Breast epithelium (tissue), 4 donors: ENCODE measurements around the gene ZMAT5. TPM values are rescaled to one million over a fixed set of nuclear protein-coding genes. Genes with fewer than 3 reads are reported as not detected.
A peak's percentile ranks its signal among the peaks of the same experiment; 100 is the strongest.

Experiments
- DNase-seq, 2 donors: peaks; one replicate each; pipeline ENCODE4 v3.0.0-alpha.2; 2019; ENCODE audit warnings: low spot score in 2 of 2
- H3K27ac ChIP-seq, 2 donors: fragments of 200-600 bp; sonication (generic) in 1 of 2; one replicate each; pipeline ENCODE4 v1.5.1; 2016 to 2019; ENCODE audit warnings: mild to moderate bottlenecking in 1 of 2
- H3K27me3 ChIP-seq, 2 donors: fragments of 200-600 bp; sonication (generic) in 1 of 2; one replicate each; pipeline versions ENCODE4 v1.5.1 to v1.6.0; 2017 to 2019; ENCODE audit warnings: control low read depth in 1 of 2, mild to moderate bottlenecking in 1 of 2
- H3K36me3 ChIP-seq: fragments of 200-600 bp; one replicate; pipeline ENCODE4 v1.5.1; 2019
- H3K4me1 ChIP-seq, 2 donors: fragments of 200-600 bp; sonication (generic); one replicate each; pipeline ENCODE4 v1.5.1; 2016 to 2019; ENCODE audit warnings: control low read depth in 1 of 2
- H3K4me3 ChIP-seq, 3 donors: fragments of 200-600 bp; sonication (generic); 1 replicate in 2 of 3; 2 replicates in 1 of 3; pipeline ENCODE4 v1.5.1; 2016 to 2019; ENCODE audit warnings: mild to moderate bottlenecking in 3 of 3, moderate library complexity in 2 of 3
- H3K9me3 ChIP-seq, 2 donors: fragments of 200-600 bp; sonication (generic) in 1 of 2; one replicate each; pipeline ENCODE4 v1.5.1; 2016 to 2019; ENCODE audit warnings: control low read depth in 1 of 2
- POLR2A ChIP-seq: fragments of 450-650 bp; IDR thresholded peaks from one replicate; pipeline ENCODE4 v1.6.1; 2016; ENCODE audit warnings: antibody characterized with exemption, mild to moderate bottlenecking, moderate library complexity
- POLR2AphosphoS5 ChIP-seq, 3 donors: sonication (generic); formaldehyde crosslinking; IDR thresholded peaks; one replicate each; pipeline ENCODE4 v1.6.1; 2017; ENCODE audit warnings: antibody characterized with exemption in 3 of 3
- intact Hi-C: fragments of 100-400 bp; cut with DNase I; formaldehyde crosslinking; loops from one replicate; pipeline ENCODE4 v1.15.1; 2023; ENCODE audit warnings: low total_unique reads
- total RNA-seq, 3 donors: library from RNA; depleted of rRNA; stranded (reverse); fragments of >200 nt; gene quantifications; one replicate each; pipeline ENCODE4 v1.1.0, GENCODE V29; 2016
- TF ChIP-seq, protein P1 (sequence below), 3 donors: fragments of 450-650 bp; IDR thresholded peaks; one replicate each; pipeline ENCODE4 v1.5.1; 2016 to 2017; ENCODE audit warnings: antibody characterized with exemption in 3 of 3, mild to moderate bottlenecking in 3 of 3, moderate library complexity in 3 of 3

Gene ZMAT5
- total RNA-seq, 3 donors from 2014 or later: 22.5 to 26.2 (median 23.0) TPM

DNA sequence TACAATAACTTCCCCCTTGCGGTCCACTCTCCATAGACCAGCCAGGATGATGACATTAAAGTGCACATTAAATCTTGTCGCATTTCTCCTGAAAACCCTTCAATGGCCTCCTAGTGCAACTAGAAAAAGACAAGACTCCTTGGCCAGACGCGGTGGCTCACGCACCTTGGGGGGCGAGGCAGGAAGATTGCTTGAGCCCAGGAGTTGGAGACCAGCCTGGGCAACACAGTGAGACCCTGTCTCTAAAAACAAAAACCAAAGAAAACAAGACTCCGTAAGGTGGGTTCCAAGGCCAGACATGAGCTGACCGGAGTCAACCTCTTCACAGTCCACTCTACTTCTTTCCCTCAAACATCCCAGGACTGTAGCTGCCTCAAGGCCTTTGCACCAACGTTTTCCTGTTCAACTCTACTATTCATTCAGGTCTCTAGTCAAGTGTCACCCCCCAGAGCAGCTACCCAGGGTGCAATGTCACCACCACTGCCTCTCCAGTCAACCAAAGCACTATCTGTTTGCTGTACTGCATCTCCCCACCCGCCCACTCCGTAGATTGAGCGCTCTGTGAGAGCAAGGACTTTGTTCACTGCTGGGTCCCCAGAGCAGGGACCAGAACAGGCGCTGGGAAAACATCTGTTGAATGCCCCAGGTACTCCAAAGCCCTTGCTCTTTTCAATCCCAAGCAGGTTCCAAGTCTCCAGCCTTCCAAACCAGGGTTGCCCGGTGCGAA is 739 bp downstream of the ZMAT5 start:
- TF ChIP-seq, protein P1, sequence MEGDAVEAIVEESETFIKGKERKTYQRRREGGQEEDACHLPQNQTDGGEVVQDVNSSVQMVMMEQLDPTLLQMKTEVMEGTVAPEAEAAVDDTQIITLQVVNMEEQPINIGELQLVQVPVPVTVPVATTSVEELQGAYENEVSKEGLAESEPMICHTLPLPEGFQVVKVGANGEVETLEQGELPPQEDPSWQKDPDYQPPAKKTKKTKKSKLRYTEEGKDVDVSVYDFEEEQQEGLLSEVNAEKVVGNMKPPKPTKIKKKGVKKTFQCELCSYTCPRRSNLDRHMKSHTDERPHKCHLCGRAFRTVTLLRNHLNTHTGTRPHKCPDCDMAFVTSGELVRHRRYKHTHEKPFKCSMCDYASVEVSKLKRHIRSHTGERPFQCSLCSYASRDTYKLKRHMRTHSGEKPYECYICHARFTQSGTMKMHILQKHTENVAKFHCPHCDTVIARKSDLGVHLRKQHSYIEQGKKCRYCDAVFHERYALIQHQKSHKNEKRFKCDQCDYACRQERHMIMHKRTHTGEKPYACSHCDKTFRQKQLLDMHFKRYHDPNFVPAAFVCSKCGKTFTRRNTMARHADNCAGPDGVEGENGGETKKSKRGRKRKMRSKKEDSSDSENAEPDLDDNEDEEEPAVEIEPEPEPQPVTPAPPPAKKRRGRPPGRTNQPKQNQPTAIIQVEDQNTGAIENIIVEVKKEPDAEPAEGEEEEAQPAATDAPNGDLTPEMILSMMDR (IDR thresholded peaks at IDR 0.05): no peak
- TF ChIP-seq POLR2A (no peak), POLR2AphosphoS5 (IDR thresholded peaks at IDR 0.05) (no peak)
- DNase-seq: no peak
- peak overlapping the region; percentile 91 to 98 (median 91) for H3K4me3 ChIP-seq
- no peaks in the 10 kb centered on the region for H3K9me3 ChIP-seq
- H3K27ac ChIP-seq: peak overlapping the region; percentile 92
- no peaks in the 10 kb centered on the region for H3K36me3 ChIP-seq
- H3K4me1 ChIP-seq: peaks cover 8 to 10% of the 10 kb centered on the region in 2 donors
- no peaks in the 10 kb centered on the region for H3K27me3 ChIP-seq
- intact Hi-C loops: loop anchor here (10.0 kb wide), 1 partner anchor 451 kb away; the partner anchor contains the start of gene RASL10A

DNA sequence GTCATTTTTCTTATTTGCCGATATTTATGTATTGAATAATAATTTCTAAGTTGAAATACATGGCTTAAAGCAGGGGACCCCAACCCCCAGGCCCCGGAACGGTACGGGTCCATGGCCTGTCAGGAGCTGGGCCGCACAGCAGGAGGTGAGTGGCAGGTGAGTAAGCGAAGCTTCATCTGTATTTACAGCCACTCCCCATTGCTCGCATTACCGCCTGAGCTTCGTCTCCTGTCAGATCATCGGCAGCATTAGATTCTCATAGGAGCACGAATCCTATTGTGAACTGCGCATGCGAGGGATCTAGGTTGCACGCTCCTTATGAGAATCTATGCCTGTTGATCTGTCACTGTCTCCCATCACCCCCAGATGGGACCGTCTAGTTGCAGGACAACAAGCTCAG is 4.5 kb downstream of the ZMAT5 start:
- Histone ChIP-seq H3K4me1 (peaks cover 0 to 5% of the 10 kb centered on the region in 2 donors), H3K27me3 (no peaks in the 10 kb centered on the region), H3K4me3 (no peak overlapping the region), H3K36me3 (no peaks in the 10 kb centered on the region), H3K27ac (no peak overlapping the region), H3K9me3 (no peaks in the 10 kb centered on the region)
- TF ChIP-seq POLR2AphosphoS5 (IDR thresholded peaks at IDR 0.05) (no peak), POLR2A (no peak)
- TF ChIP-seq, protein P1 (IDR thresholded peaks at IDR 0.05): no peak
- no peak for DNase-seq
- intact Hi-C loops: loop anchor here (10.0 kb wide), 1 partner anchor 447 kb away; the partner anchor contains the start of gene RASL10A

DNA sequence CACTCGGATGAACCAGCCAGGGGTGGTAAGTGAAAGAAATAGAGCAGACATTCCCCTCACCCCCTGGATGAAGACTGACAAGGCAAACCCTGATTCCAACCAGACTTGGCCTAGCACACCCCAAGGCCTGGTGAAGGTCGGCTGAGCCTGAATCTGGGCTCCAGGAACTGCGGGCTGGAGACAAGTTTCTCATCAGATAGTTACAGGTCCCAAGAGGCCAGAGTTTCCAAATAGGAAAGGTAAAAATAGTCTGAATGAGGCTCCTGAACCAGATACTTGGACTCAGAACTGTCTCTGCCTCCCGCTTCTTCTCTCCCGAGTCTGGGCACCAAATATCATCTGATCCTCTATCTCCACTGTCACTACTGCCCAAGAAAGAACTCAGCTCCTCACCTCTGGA is 7.8 kb downstream of the ZMAT5 start:
- H3K36me3 ChIP-seq: no peaks in the 10 kb centered on the region
- H3K4me3 ChIP-seq: no peak overlapping the region
- H3K27me3 ChIP-seq: no peaks in the 10 kb centered on the region
- intact Hi-C loops: no loop called here
- H3K4me1 ChIP-seq: no peaks in the 10 kb centered on the region
- no peak for DNase-seq
- H3K27ac ChIP-seq: no peak overlapping the region
- H3K9me3 ChIP-seq: no peaks in the 10 kb centered on the region
- TF ChIP-seq POLR2A: no peak

DNA sequence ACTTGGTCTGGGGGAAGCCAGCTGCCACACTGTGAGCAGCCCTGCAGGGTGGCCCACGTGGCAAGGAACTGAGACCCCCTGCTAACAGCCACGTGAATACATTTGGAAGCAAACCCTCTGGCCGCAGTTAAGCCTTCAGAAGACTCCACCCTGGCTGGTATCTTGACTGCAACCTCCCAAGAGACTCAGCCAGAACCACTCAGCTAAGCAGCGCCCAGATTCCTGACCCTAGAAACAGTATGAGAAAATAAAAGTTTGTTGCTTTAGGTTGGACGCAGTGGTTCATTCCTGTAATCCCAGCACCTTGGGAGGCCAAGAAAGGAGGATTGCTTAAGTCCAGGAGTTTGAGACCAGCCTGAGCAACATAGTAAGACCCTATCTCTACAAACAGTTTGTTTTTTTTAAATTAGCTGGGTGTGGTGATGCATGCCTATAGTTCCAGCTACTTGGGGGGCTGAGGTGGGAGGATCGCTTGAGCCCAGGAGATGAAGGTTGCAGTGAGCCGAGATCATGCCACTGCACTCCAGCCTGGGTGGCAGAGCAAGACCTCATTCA is 8.7 kb downstream of the ZMAT5 start:
- intact Hi-C loops: no loop called here
- Histone ChIP-seq H3K27ac (no peak overlapping the region), H3K36me3 (no peaks in the 10 kb centered on the region), H3K9me3 (no peaks in the 10 kb centered on the region), H3K4me1 (no peaks in the 10 kb centered on the region), H3K27me3 (no peaks in the 10 kb centered on the region), H3K4me3 (no peak overlapping the region)
- TF ChIP-seq POLR2A (no peak), POLR2AphosphoS5 (IDR thresholded peaks at IDR 0.05) (no peak)
- TF ChIP-seq, protein P1 (IDR thresholded peaks at IDR 0.05): no peak
- no peak for DNase-seq

DNA sequence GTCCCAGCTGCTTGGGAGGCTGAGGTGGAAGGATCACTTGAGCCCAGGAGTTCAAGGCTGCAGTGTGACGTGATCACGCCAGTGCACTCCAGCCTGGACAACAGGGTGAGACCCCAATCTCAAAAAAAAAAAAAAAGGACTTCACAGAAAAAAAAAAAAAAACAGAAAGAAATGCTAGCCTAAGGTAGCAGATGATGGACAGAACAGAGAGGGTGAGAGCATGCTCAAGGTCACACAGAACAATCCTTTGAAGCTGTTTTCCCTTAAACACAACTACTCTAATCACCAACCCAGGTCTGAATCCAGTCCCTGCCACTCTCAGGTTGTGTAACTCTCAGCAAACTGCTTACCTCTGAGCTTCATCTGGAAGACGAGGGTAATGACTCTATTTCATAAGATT is 9.7 kb downstream of the ZMAT5 start:
- H3K4me3 ChIP-seq: no peak overlapping the region
- H3K36me3 ChIP-seq: no peaks in the 10 kb centered on the region
- H3K27ac ChIP-seq: no peak overlapping the region
- no peaks in the 10 kb centered on the region for H3K27me3 ChIP-seq
- no peak for TF ChIP-seq POLR2A
- TF ChIP-seq POLR2AphosphoS5 (IDR thresholded peaks at IDR 0.05): no peak
- TF ChIP-seq, protein P1 (IDR thresholded peaks at IDR 0.05): no peak
- H3K4me1 ChIP-seq: no peaks in the 10 kb centered on the region
- intact Hi-C loops: no loop called here
- no peaks in the 10 kb centered on the region for H3K9me3 ChIP-seq
- no peak for DNase-seq
